SH-SY5Y (cell line): ENCODE data around the gene CFAP45.

Experiments used
- GATA2 ChIP-seq: IDR thresholded peaks from 2 replicates; pipeline ENCODE4 v1.6.1; 2011; ENCODE audit warnings: mild to moderate bottlenecking, low read depth, low read length
- GATA3 ChIP-seq: IDR thresholded peaks from 2 replicates; pipeline ENCODE4 v1.6.1; 2011; ENCODE audit warnings: low read depth, mild to moderate bottlenecking, low read length, moderate library complexity

GRCh38 chr1:159924791-159925718, 25.1 kb upstream of the CFAP45 start, which contains the start of gene TAGLN2:
- TF ChIP-seq GATA2: no peak
- no peak for TF ChIP-seq GATA3
